ENCODE results near the gene PTCD1. TPM values are rescaled to one million over a fixed set of nuclear protein-coding genes. Genes with fewer than 3 reads are reported as not detected.

PTCD1 gene
- total and polyA plus RNA-seq, 9 of the 15 experiments (the other 6 are each of a cell fraction or from before 2014, with no cell fraction given): 0.46 to 17.1 (median 6.2) TPM

- TF ChIP-seq IRF9 (tag; IDR thresholded peaks at IDR 0.05): no peak
- no peak for TF ChIP-seq USF1 (CRISPR knock-in tag; IDR thresholded peaks at IDR 0.05)
- TF ChIP-seq STAT5A (IDR thresholded peaks at IDR 0.05; ENCODE audit: borderline replicate concordance, low read length): peak; percentile 83
- no peak for TF ChIP-seq MTA2 (IDR thresholded peaks at IDR 0.05; ENCODE audit: low read depth)
- TF ChIP-seq POLR2H (tag; IDR thresholded peaks at IDR 0.05; ENCODE audit: low read depth): no peak
- no peak for TF ChIP-seq GABPB2 (CRISPR knock-in tag; conservative IDR thresholded peaks at IDR 0.05)
- TF ChIP-seq PBX2 (CRISPR knock-in tag; IDR thresholded peaks at IDR 0.05; ENCODE audit: low read depth): no peak
- TF ChIP-seq PBX2 (tag; conservative IDR thresholded peaks at IDR 0.05; ENCODE audit: low read depth): no peak
- TF ChIP-seq NCOR1 (IDR thresholded peaks at IDR 0.05): peak; percentile 64; the same call in 1 of the 2 replicates
- no peak for TF ChIP-seq ZKSCAN3 (CRISPR knock-in tag; IDR thresholded peaks at IDR 0.05)
- TF ChIP-seq BCL6 (CRISPR knock-in tag; IDR thresholded peaks at IDR 0.05): no peak
- TF ChIP-seq ZNF445 (CRISPR knock-in tag; IDR thresholded peaks at IDR 0.05; ENCODE audit: low read depth): no peak
- peak; percentile 98 for TF ChIP-seq SMAD4 (CRISPR knock-in tag; conservative IDR thresholded peaks at IDR 0.05)
- no peak for TF ChIP-seq POU5F1 (IDR thresholded peaks at IDR 0.05; ENCODE audit: borderline replicate concordance, low read depth, low read length, partially characterized antibody)
- TF ChIP-seq ZNF740 (CRISPR knock-in tag; IDR thresholded peaks at IDR 0.05): 0 out of 2 replicates have a peak, but pooled peaks have one; percentile 54
- TF ChIP-seq ZNF740 (tag; IDR thresholded peaks at IDR 0.05): no peak
- TF ChIP-seq BHLHE40 (IDR thresholded peaks at IDR 0.05; ENCODE audit: low read length): peak; percentile 35; the same call in 1 of the 2 replicates
- no peak for TF ChIP-seq SFPQ (IDR thresholded peaks at IDR 0.05; ENCODE audit: low read depth, low read length)
- TF ChIP-seq JUN (IDR thresholded peaks at IDR 0.05; ENCODE audit: borderline replicate concordance, low read depth, low read length): 0 out of 2 replicates have a peak, but pooled peaks have one; percentile 12
- no peak for TF ChIP-seq JUN (CRISPR knock-in tag; IDR thresholded peaks at IDR 0.05; ENCODE audit: borderline replicate concordance)
Measured at GRCh38 chr7:99369767-99370391, 68.7 kb downstream of the PTCD1 start (continued).
